Activated naive CD4-positive, alpha-beta T cell treated with anti-CD3 and anti-CD28 coated beads, Interleukin-2, amount 50 U/mL, for 24 hours (primary cell): ENCODE data around the gene GCAT.
"Not testable (repeated sequence)": the region's sequence is repeated elsewhere in the genome, so short reads cannot be mapped to it uniquely, and the experiment has no call there.

Source experiments
- H3K27ac Mint-ChIP-seq: one replicate; pipeline ENCODE4 v1.8.0; 2021; ENCODE audit warnings: mild to moderate bottlenecking, mixed read lengths
- H3K27me3 Mint-ChIP-seq: one replicate; pipeline ENCODE4 v1.8.0; 2021; ENCODE audit warnings: mixed read lengths
- H3K36me3 Mint-ChIP-seq: one replicate; pipeline ENCODE4 v1.8.0; 2021; ENCODE audit warnings: mixed read lengths
- H3K4me1 Mint-ChIP-seq: one replicate; pipeline ENCODE4 v1.8.0; 2021; ENCODE audit warnings: mixed read lengths
- H3K4me3 Mint-ChIP-seq: one replicate; pipeline ENCODE4 v1.8.0; 2021; ENCODE audit warnings: mild to moderate bottlenecking, mixed read lengths
- H3K9me3 Mint-ChIP-seq: one replicate; pipeline ENCODE4 v1.8.0; 2021; ENCODE audit warnings: mixed read lengths

The GCAT gene

GRCh38 chr22:37775785-37776638 lies 31.7 kb upstream of the GCAT start:
- H3K4me1 Mint-ChIP-seq = no peaks in the 10 kb centered on the region
- H3K36me3 Mint-ChIP-seq = no peaks in the 10 kb centered on the region
- H3K9me3 Mint-ChIP-seq = no peaks in the 10 kb centered on the region
- no peak overlapping the region for H3K27ac Mint-ChIP-seq
- no peaks in the 10 kb centered on the region for H3K27me3 Mint-ChIP-seq
- H3K4me3 Mint-ChIP-seq = no peak overlapping the region

DNA sequence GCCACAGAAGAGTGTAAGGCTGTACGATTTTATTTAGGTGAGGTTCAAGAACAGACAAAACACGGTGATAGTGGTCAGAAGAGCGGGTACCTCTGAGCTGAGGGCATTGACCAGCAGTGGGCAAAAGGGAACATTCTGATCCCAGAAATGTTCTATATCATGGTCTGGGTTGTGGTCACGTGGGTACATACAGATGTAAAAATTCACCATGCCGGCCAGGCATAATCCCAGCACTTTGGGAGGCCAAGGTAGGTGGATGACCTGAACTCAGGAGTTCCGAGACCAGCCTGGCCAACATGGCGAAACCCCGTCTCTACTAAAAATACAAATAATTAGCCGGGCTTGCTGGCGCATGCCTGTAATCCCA lies 31.1 kb upstream of the GCAT start:
- H3K36me3 Mint-ChIP-seq = no peaks in the 10 kb centered on the region
- no peaks in the 10 kb centered on the region for H3K9me3 Mint-ChIP-seq
- H3K27me3 Mint-ChIP-seq = no peaks in the 10 kb centered on the region
- H3K4me3 Mint-ChIP-seq = no peak overlapping the region
- no peak overlapping the region for H3K27ac Mint-ChIP-seq
- no peaks in the 10 kb centered on the region for H3K4me1 Mint-ChIP-seq

GRCh38 chr22:37777122-37777687 lies 30.5 kb upstream of the GCAT start:
- no peaks in the 10 kb centered on the region for H3K4me1 Mint-ChIP-seq
- H3K4me3 Mint-ChIP-seq = no peak overlapping the region
- H3K9me3 Mint-ChIP-seq = no peaks in the 10 kb centered on the region
- H3K36me3 Mint-ChIP-seq = no peaks in the 10 kb centered on the region
- no peak overlapping the region for H3K27ac Mint-ChIP-seq
- no peaks in the 10 kb centered on the region for H3K27me3 Mint-ChIP-seq

DNA sequence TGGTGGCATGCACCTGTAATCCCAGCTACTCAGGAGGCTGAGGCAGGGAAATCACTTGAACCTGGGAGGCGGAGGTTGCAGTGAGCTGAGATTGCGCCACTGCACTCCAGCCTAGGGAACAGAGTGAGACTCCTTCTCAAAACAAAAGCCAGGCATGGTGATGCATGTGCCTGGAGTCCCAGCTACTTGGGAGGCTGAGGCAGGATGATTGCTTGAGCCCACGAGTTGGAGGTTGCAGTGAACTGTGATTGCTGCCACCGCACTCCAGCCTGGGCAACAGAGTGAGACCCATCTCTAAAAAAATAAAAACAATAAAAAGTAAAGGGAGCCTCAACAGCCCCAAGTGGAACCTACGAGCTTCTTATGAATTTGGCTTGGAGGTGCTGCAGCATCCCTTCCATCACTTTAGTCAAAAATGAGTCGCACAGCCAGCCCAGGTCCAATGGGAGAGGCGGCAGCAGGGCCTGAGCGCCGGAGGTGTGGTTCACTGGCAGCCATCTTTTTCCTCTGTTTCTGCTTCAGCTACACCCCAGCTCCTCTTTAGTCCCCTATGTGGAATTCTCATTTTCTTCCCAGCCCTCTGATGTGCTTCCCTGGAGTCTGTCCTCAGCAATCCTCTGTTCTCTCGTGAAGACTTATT lies 29.2 kb upstream of the GCAT start:
- H3K36me3 Mint-ChIP-seq = no peaks in the 10 kb centered on the region
- no peaks in the 10 kb centered on the region for H3K4me1 Mint-ChIP-seq
- no peak overlapping the region for H3K4me3 Mint-ChIP-seq
- no peaks in the 10 kb centered on the region for H3K9me3 Mint-ChIP-seq
- H3K27ac Mint-ChIP-seq = no peak overlapping the region
- no peaks in the 10 kb centered on the region for H3K27me3 Mint-ChIP-seq

DNA sequence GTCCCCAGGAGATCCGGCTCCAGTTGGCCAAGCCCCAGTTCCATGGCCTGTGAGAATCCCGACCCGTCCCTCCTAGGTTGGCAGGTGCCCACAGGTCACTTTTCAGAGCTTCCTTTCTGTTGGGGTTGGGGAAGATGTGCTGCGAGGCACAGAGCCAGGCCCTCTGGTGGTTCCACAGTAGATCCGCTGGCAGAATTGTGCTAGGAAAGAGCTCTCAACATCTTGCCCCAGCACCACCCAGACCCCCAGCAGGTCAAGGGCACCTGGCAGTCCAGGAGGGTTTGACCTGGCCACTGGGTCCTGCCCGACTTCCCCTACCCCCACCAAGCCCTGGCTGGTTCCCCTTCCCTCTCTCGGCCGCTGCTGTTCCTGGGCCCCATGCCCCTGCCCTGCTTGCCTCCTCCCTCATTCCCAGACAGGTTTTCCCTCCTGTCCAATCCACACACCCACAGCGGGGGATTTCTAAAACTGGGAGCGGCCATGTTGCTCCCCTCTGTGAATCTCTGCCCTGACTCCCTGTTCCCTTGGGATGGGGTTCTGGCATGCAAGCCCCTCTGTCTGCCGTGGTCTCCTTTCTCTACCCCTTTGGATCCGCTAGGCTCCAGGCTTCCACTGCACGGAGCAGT lies 26.2 kb upstream of the GCAT start:
- no peaks in the 10 kb centered on the region for H3K36me3 Mint-ChIP-seq
- no peaks in the 10 kb centered on the region for H3K9me3 Mint-ChIP-seq
- H3K4me1 Mint-ChIP-seq = no peaks in the 10 kb centered on the region
- no peaks in the 10 kb centered on the region for H3K27me3 Mint-ChIP-seq
- H3K27ac Mint-ChIP-seq = no peak overlapping the region
- no peak overlapping the region for H3K4me3 Mint-ChIP-seq

GRCh38 chr22:37782340-37783168 lies 25.2 kb upstream of the GCAT start:
- H3K27me3 Mint-ChIP-seq = no peaks in the 10 kb centered on the region

GRCh38 chr22:37784829-37785495 lies 22.8 kb upstream of the GCAT start:
- Mint-ChIP-seq H3K36me3 (no peaks in the 10 kb centered on the region), H3K4me1 (no peaks in the 10 kb centered on the region), H3K4me3 (no peak overlapping the region), H3K27me3 (no peaks in the 10 kb centered on the region), H3K9me3 (no peaks in the 10 kb centered on the region), H3K27ac (no peak overlapping the region)

More at GRCh38 chr22:37782340-37783168, 25.2 kb upstream of the GCAT start:
- Mint-ChIP-seq H3K9me3 (no peaks in the 10 kb centered on the region), H3K27ac (no peak overlapping the region), H3K4me3 (no peak overlapping the region), H3K4me1 (no peaks in the 10 kb centered on the region), H3K36me3 (no peaks in the 10 kb centered on the region)

DNA sequence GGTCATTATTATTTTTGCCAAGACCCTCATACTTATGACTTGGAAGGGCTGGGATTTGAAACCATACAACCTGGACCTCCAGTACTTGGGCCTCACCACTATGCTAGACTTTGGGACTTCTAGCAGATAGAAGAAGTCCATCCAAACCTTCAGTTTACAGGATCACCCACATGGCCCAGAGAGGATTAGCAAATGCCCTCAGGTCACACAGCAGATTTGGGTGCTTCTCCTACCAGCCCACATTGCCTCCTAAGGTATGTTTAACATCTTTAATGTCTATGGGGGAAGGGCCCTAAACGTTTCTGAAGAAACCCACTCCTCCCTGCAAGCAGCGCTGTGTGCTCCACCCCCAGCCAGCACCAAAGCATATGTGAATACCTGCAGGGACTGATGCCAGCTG lies 17.5 kb upstream of the GCAT start:
- Mint-ChIP-seq H3K36me3 (no peaks in the 10 kb centered on the region), H3K9me3 (no peaks in the 10 kb centered on the region), H3K4me3 (no peak overlapping the region), H3K4me1 (no peaks in the 10 kb centered on the region), H3K27ac (no peak overlapping the region), H3K27me3 (no peaks in the 10 kb centered on the region)

GRCh38 chr22:37792494-37792893 lies 15.2 kb upstream of the GCAT start:
- Mint-ChIP-seq H3K4me3 (no peak overlapping the region), H3K36me3 (no peaks in the 10 kb centered on the region), H3K27me3 (no peaks in the 10 kb centered on the region), H3K4me1 (no peaks in the 10 kb centered on the region), H3K27ac (no peak overlapping the region), H3K9me3 (no peaks in the 10 kb centered on the region)

- H3K27ac Mint-ChIP-seq = no peak overlapping the region
- H3K27me3 Mint-ChIP-seq = no peaks in the 10 kb centered on the region
- H3K4me1 Mint-ChIP-seq = no peaks in the 10 kb centered on the region
- H3K9me3 Mint-ChIP-seq = no peaks in the 10 kb centered on the region
- no peaks in the 10 kb centered on the region for H3K36me3 Mint-ChIP-seq
- H3K4me3 Mint-ChIP-seq = no peak overlapping the region
Measured at GRCh38 chr22:37794376-37794775, 13.4 kb upstream of the GCAT start.

DNA sequence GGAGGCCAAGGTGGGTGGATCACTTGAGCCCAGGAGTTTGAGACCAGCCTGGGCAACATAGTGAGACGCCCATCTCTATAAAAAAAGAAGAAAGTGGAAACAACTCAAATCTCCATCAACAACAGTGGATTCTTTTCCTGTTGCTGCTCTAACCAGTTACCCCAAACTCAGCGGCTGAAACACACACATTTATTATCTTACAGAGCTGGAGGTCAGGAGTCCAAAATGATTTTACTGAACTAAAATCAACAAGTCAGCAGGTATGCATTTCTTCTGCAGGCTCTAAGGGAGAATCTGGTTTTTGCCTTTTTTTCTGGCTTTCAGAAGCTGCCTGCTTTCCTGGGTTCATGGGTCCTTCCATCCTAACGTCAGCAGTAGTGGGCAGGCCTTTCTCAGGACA lies 11.7 kb upstream of the GCAT start:
- Mint-ChIP-seq H3K9me3 (no peaks in the 10 kb centered on the region), H3K36me3 (no peaks in the 10 kb centered on the region), H3K27me3 (no peaks in the 10 kb centered on the region), H3K27ac (no peak overlapping the region), H3K4me3 (no peak overlapping the region), H3K4me1 (no peaks in the 10 kb centered on the region)

DNA sequence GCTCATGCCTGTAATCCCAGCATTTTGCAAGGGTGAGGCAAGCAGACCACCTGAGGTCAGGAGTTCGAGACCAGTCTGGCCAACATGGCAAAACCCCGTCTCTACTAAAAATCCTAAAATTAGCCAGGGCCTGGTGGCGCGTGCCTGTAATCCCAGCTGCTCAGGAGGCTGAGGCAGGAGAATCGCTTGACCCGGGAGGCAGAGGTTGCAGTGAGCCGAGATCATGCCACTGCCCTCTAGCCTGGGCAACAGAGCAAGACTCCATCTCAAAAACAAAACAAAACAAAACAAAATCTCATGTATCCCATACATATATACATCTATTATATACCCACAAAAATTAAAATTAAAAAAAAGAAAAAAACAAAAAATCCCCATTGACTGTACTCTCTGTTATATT lies 10.5 kb upstream of the GCAT start:
- not testable (repeated sequence) for H3K4me1 Mint-ChIP-seq, H3K9me3 Mint-ChIP-seq, H3K27me3 Mint-ChIP-seq, H3K27ac Mint-ChIP-seq, H3K4me3 Mint-ChIP-seq, H3K36me3 Mint-ChIP-seq

DNA sequence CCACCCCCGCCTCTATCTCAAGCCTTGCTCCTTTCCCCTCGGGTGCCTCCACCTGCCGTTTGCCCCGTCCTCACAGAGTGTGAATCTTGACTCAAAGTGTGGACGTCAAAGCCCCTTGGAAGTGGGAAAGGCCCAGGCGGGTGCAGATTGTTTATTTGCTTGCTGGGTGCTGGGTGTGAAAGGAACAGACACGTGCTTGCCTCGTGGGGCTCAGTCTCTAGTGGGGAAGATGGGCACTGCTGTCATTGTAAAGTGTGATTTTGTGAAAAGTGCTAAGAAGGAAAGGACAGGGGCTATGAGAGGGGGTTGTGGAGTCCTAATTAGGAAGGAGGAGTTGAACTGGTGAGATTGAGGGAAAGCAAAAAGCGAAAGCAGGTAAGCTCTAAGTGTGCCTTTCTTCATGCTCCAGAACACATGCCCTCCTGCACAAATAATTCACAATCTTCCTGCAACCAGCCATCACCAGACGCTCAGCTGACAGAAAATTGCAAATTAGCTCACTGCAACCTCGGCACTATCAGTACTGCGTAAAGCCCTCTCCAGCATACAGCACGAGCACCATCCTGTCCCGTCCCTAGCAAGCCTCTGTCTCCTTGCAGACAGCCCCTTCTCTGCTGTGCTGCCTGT lies 9.7 kb upstream of the GCAT start:
- H3K27ac Mint-ChIP-seq = no peak overlapping the region
- no peaks in the 10 kb centered on the region for H3K9me3 Mint-ChIP-seq
- peaks cover 5% of the 10 kb centered on the region for H3K4me1 Mint-ChIP-seq
- no peaks in the 10 kb centered on the region for H3K36me3 Mint-ChIP-seq
- peaks cover 3% of the 10 kb centered on the region for H3K27me3 Mint-ChIP-seq
- H3K4me3 Mint-ChIP-seq = no peak overlapping the region

GRCh38 chr22:37799979-37800378 lies 7.8 kb upstream of the GCAT start:
- not testable (repeated sequence) for H3K4me3 Mint-ChIP-seq, H3K27me3 Mint-ChIP-seq, H3K27ac Mint-ChIP-seq, H3K36me3 Mint-ChIP-seq, H3K9me3 Mint-ChIP-seq, H3K4me1 Mint-ChIP-seq

GRCh38 chr22:37801946-37802309 lies 5.8 kb upstream of the GCAT start:
- peaks cover 15% of the 10 kb centered on the region for H3K27me3 Mint-ChIP-seq
- H3K36me3 Mint-ChIP-seq = no peaks in the 10 kb centered on the region

More at GRCh38 chr22:37801946-37802309, 5.8 kb upstream of the GCAT start:
- H3K4me1 Mint-ChIP-seq = peaks cover 19% of the 10 kb centered on the region
- H3K4me3 Mint-ChIP-seq = peak overlapping the region; percentile 82
- H3K27ac Mint-ChIP-seq = no peak overlapping the region
- no peaks in the 10 kb centered on the region for H3K9me3 Mint-ChIP-seq
